ENCODE measurements around the gene LACC1.

DNA sequence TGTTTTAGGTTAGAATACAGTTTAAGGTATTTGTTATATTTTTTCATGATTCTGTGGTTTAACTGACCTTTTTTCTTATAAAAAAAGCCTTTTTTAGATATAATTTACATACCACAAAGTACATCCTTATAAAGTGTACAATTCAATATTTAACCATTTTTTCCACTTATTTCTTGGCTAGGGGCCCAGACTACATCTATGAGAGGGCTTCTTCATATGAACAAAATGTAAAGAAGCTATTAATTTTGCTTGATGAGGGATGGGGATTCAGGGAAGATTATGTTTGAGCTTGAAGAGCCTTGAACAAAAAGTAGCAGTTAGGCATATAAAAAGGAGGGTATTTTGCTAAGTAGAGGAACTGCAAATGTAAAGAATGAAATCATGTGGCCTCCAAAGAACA, 2.4 kb upstream of the LACC1 start:
- TF ChIP-seq, protein P1, sequence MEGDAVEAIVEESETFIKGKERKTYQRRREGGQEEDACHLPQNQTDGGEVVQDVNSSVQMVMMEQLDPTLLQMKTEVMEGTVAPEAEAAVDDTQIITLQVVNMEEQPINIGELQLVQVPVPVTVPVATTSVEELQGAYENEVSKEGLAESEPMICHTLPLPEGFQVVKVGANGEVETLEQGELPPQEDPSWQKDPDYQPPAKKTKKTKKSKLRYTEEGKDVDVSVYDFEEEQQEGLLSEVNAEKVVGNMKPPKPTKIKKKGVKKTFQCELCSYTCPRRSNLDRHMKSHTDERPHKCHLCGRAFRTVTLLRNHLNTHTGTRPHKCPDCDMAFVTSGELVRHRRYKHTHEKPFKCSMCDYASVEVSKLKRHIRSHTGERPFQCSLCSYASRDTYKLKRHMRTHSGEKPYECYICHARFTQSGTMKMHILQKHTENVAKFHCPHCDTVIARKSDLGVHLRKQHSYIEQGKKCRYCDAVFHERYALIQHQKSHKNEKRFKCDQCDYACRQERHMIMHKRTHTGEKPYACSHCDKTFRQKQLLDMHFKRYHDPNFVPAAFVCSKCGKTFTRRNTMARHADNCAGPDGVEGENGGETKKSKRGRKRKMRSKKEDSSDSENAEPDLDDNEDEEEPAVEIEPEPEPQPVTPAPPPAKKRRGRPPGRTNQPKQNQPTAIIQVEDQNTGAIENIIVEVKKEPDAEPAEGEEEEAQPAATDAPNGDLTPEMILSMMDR (IDR thresholded peaks at IDR 0.05) = no peak
- TF ChIP-seq EZH2phosphoT487 (IDR thresholded peaks at IDR 0.05) (no peak), EZH2 (IDR thresholded peaks at IDR 0.05) (no peak)

Measured in neural progenitor cell (in vitro differentiated cells).